ENCODE results near the gene CYP4A22. TPM values are rescaled to one million over a fixed set of nuclear protein-coding genes. Genes with fewer than 3 reads are reported as not detected.

Gene CYP4A22
- total RNA-seq, 1 experiment from 2014 or later = not detected

DNA sequence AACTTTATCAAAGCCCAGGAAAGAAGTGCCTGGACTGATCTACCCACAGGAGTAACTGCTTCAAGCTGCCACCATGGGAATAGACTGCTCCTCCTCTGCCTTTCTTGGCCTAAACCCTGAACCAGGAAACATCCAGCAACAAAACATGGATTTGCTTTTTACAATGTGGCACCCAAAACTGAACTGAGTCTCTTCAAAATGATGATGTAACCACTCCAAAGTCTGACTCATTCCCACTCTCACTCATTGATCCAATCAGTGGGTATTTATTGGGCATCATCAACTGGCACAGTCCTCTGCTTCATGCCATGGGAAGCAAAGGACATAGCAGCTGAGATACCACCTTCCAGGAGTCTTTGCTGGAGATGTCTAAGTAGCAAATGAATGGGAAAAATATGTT, 23.5 kb downstream of the CYP4A22 start:
- DNase-seq (ENCODE audit: low read depth, low spot score) = no peak
- Histone ChIP-seq H3K9me3 (ENCODE audit: control insufficient read depth, insufficient read depth, low read depth, low read length) (no peaks in the 10 kb centered on the region), H3K27me3 (ENCODE audit: control insufficient read depth, insufficient read depth, low read length) (no peaks in the 10 kb centered on the region), H3K27ac (ENCODE audit: low read length) (no peak overlapping the region), H3K36me3 (ENCODE audit: control insufficient read depth, insufficient read depth, low read length) (no peaks in the 10 kb centered on the region), H3K4me3 (ENCODE audit: low read depth in 2 of 2, low read length in 2 of 2) (no peak overlapping the region), H3K4me1 (ENCODE audit: control insufficient read depth, insufficient read depth, low read length) (no peaks in the 10 kb centered on the region)
- intact Hi-C loops (cut with micrococcal nuclease; ENCODE audit: unreplicated experiment) = no loop called here
- no peak for ATAC-seq
- BruUV-seq (replicated peaks) = no TSS peak
- TF ChIP-seq TCF7L2 (IDR thresholded peaks at IDR 0.05; ENCODE audit: low read depth, low read length) = no peak
- TF ChIP-seq, protein P1, sequence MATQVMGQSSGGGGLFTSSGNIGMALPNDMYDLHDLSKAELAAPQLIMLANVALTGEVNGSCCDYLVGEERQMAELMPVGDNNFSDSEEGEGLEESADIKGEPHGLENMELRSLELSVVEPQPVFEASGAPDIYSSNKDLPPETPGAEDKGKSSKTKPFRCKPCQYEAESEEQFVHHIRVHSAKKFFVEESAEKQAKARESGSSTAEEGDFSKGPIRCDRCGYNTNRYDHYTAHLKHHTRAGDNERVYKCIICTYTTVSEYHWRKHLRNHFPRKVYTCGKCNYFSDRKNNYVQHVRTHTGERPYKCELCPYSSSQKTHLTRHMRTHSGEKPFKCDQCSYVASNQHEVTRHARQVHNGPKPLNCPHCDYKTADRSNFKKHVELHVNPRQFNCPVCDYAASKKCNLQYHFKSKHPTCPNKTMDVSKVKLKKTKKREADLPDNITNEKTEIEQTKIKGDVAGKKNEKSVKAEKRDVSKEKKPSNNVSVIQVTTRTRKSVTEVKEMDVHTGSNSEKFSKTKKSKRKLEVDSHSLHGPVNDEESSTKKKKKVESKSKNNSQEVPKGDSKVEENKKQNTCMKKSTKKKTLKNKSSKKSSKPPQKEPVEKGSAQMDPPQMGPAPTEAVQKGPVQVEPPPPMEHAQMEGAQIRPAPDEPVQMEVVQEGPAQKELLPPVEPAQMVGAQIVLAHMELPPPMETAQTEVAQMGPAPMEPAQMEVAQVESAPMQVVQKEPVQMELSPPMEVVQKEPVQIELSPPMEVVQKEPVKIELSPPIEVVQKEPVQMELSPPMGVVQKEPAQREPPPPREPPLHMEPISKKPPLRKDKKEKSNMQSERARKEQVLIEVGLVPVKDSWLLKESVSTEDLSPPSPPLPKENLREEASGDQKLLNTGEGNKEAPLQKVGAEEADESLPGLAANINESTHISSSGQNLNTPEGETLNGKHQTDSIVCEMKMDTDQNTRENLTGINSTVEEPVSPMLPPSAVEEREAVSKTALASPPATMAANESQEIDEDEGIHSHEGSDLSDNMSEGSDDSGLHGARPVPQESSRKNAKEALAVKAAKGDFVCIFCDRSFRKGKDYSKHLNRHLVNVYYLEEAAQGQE (IDR thresholded peaks at IDR 0.05; ENCODE audit: insufficient read depth in 1 of 2, low read depth in 2 of 2, low read length in 1 of 2) = no peak
- TF ChIP-seq SIN3A (IDR thresholded peaks at IDR 0.05; ENCODE audit: borderline replicate concordance, insufficient read depth, low read depth, low read length) = no peak
- no peak for TF ChIP-seq POLR2AphosphoS5 (IDR thresholded peaks at IDR 0.05; ENCODE audit: low read depth, low read length)
- TF ChIP-seq, protein P2, sequence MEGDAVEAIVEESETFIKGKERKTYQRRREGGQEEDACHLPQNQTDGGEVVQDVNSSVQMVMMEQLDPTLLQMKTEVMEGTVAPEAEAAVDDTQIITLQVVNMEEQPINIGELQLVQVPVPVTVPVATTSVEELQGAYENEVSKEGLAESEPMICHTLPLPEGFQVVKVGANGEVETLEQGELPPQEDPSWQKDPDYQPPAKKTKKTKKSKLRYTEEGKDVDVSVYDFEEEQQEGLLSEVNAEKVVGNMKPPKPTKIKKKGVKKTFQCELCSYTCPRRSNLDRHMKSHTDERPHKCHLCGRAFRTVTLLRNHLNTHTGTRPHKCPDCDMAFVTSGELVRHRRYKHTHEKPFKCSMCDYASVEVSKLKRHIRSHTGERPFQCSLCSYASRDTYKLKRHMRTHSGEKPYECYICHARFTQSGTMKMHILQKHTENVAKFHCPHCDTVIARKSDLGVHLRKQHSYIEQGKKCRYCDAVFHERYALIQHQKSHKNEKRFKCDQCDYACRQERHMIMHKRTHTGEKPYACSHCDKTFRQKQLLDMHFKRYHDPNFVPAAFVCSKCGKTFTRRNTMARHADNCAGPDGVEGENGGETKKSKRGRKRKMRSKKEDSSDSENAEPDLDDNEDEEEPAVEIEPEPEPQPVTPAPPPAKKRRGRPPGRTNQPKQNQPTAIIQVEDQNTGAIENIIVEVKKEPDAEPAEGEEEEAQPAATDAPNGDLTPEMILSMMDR (IDR thresholded peaks at IDR 0.05) = no peak
- ChIA-PET POLR2A (no interaction called here), CTCF (no interaction called here)
- in situ Hi-C loops (cut with HindIII; ENCODE audit: low pct_unique_long_range_greater_than_20kb, low sequenced_read_pairs) = no loop called here

DNA sequence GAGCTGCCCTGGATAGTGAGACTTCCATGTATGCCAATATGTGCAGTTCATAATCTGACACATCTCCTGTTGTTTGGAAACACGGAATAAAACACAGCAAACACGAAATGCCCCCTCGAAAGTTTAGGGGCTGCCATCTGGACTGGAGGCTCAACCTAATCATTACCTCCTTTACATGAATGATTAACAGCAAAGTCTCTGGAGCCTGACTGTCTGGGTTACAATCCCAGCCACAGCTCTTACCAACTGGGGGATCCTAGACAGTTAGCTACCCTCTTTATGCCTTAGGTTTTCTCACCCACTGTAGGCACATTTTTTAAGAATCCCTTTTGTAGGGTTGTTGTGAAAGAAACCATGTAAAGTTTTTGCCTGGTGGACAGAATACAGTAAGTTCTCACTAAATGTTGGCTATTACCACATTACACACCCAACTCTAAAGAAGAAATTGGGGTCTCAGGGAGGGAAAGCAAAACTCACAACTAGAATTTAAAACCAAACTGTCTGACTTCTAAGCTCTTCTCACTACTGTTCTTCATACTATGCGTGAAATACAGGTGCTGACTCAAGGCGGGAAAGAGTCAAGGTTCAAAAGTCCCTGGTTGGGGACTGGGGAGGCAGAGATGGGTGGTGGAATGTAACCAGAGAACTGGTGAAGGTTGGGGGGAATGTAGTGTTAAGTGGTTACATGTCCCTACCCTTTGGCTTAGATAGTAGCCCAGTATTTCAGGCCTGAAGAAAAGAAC, 24.2 kb downstream of the CYP4A22 start:
- H3K4me1 ChIP-seq (ENCODE audit: control insufficient read depth, insufficient read depth, low read length) = no peaks in the 10 kb centered on the region
- H3K27ac ChIP-seq (ENCODE audit: low read length) = no peak overlapping the region
- ATAC-seq = no peak
- no peak overlapping the region for H3K4me3 ChIP-seq (ENCODE audit: low read depth in 2 of 2, low read length in 2 of 2)
- no peak for DNase-seq (ENCODE audit: low read depth, low spot score)
- ChIA-PET CTCF (no interaction called here), POLR2A (no interaction called here)
- H3K9me3 ChIP-seq (ENCODE audit: control insufficient read depth, insufficient read depth, low read depth, low read length) = no peaks in the 10 kb centered on the region
- H3K27me3 ChIP-seq (ENCODE audit: control insufficient read depth, insufficient read depth, low read length) = no peaks in the 10 kb centered on the region
- intact Hi-C loops (cut with micrococcal nuclease; ENCODE audit: unreplicated experiment) (no loop called here), in situ Hi-C loops (cut with HindIII; ENCODE audit: low pct_unique_long_range_greater_than_20kb, low sequenced_read_pairs) (no loop called here)
- H3K36me3 ChIP-seq (ENCODE audit: control insufficient read depth, insufficient read depth, low read length) = no peaks in the 10 kb centered on the region
- TF ChIP-seq, protein P2 (IDR thresholded peaks at IDR 0.05) = no peak
- no peak for TF ChIP-seq SIN3A (IDR thresholded peaks at IDR 0.05; ENCODE audit: borderline replicate concordance, insufficient read depth, low read depth, low read length)
- no peak for TF ChIP-seq TCF7L2 (IDR thresholded peaks at IDR 0.05; ENCODE audit: low read depth, low read length)
- BruUV-seq (replicated peaks) = no TSS peak

Measured in Panc1 (cell line).